H1 (cell line): Measurements from ENCODE around the gene TFDP1. TPM values are rescaled to one million over a fixed set of nuclear protein-coding genes. Genes with fewer than 3 reads are reported as not detected.

ENCODE experiments used
- CTCF ChIA-PET: fragments of 300-600 bp; sonication (Branson Sonifier 250); formaldehyde crosslinking; loops from one replicate; lab custom pipeline; 2021; ENCODE audit not compliant: partially characterized antibody; lab: Charles Lee
- POLR2A ChIA-PET: fragments of 300-600 bp; sonication (Branson Sonifier 250); formaldehyde crosslinking; loops from one replicate; lab custom pipeline; 2021; ENCODE audit warnings: inconsistent platforms; ENCODE audit not compliant: partially characterized antibody; lab: Charles Lee
- DNase-seq, 2 experiments: peaks; one replicate each; pipeline versions ENCODE4 v3.0.0 to v3.0.0-alpha.2; 2010 to 2022; ENCODE audit warnings: low spot score in 2 of 2, low read depth in 1 of 2, mixed read lengths in 1 of 2
- FAIRE-seq: peaks from 2 replicates; lab custom pipeline; 2011; peaks lifted over from hg19 to GRCh38; lab: Jason Lieb, UNC
- H2AFZ ChIP-seq: 2 replicates; pipeline ENCODE4 v1.8.1; 2012; ENCODE audit warnings: low read length, inconsistent platforms
- H2AK5ac ChIP-seq: 2 replicates; pipeline ENCODE4 v1.6.1; 2013; ENCODE audit warnings: low read depth, low read length
- H2BK120ac ChIP-seq: replicated peaks from 2 replicates; pipeline ENCODE3; 2013; ENCODE audit warnings: low read depth, low read length, inconsistent platforms
- H2BK12ac ChIP-seq: 2 replicates; pipeline ENCODE4 v1.6.1; 2013; ENCODE audit warnings: low read depth, low read length
- H2BK15ac ChIP-seq: 2 replicates; pipeline ENCODE4 v1.6.1; 2013; ENCODE audit warnings: low read length
- H2BK20ac ChIP-seq: 2 replicates; pipeline ENCODE4 v1.6.1; 2013; ENCODE audit warnings: low read length
- H2BK5ac ChIP-seq: 2 replicates; pipeline ENCODE4 v1.6.1; 2013; ENCODE audit warnings: low read depth, low read length
- H3K14ac ChIP-seq: 2 replicates; pipeline ENCODE4 v1.6.1; 2013; ENCODE audit warnings: inconsistent platforms; ENCODE audit not compliant: insufficient read length
- H3K18ac ChIP-seq: 2 replicates; pipeline ENCODE4 v1.6.1; 2013; ENCODE audit warnings: low read length; ENCODE audit errors: extremely low read depth
- H3K23ac ChIP-seq: 2 replicates; pipeline ENCODE4 v1.6.1; 2013; ENCODE audit warnings: inconsistent platforms; ENCODE audit not compliant: insufficient read length
- H3K23me2 ChIP-seq: 2 replicates; pipeline ENCODE4 v1.6.1; 2013; ENCODE audit warnings: low read depth, low read length
- H3K27ac ChIP-seq: 2 replicates; pipeline ENCODE4 v1.6.1; 2011; ENCODE audit warnings: low read depth, low read length, inconsistent platforms
- H3K27me3 ChIP-seq, 4 experiments: replicated peaks in 1 of 4; 1 replicate in 1 of 4; 2 replicates in 3 of 4; pipeline versions ENCODE4 v1.6.1 to v1.8.1; 2011 to 2013; ENCODE audit warnings: low read length in 3 of 4, mild to moderate bottlenecking in 3 of 4, inconsistent platforms in 2 of 4, mixed read lengths in 2 of 4, moderate library complexity in 1 of 4; ENCODE audit not compliant: control insufficient read depth in 3 of 4, insufficient read depth in 3 of 4; ENCODE audit errors: extremely low read depth in 1 of 4
- H3K36me3 ChIP-seq, 4 experiments: 2 replicates each; pipeline versions ENCODE4 v1.6.1 to v1.8.1; 2011 to 2013; ENCODE audit warnings: mild to moderate bottlenecking in 4 of 4, low read length in 3 of 4, moderate library complexity in 2 of 4, control low read depth in 1 of 4, inconsistent platforms in 1 of 4; ENCODE audit not compliant: insufficient read depth in 4 of 4, control insufficient read depth in 2 of 4
- H3K4ac ChIP-seq: replicated peaks from 2 replicates; pipeline ENCODE3; 2013; ENCODE audit warnings: low read length, low read depth, mixed read lengths, inconsistent platforms; ENCODE audit not compliant: insufficient read length
- H3K4me1 ChIP-seq, 4 experiments: replicated peaks in 1 of 4; 1 replicate in 1 of 4; 2 replicates in 3 of 4; pipeline versions ENCODE4 v1.6.1 to v1.8.1; 2011 to 2013; ENCODE audit warnings: low read length in 3 of 4, inconsistent platforms in 2 of 4, mixed read lengths in 1 of 4; ENCODE audit not compliant: insufficient read depth in 4 of 4, control insufficient read depth in 3 of 4
- H3K4me2 ChIP-seq, 2 experiments: 2 replicates each; pipeline versions ENCODE4 v1.6.1 to v1.8.1; 2011 to 2013; ENCODE audit warnings: low read depth in 2 of 2, low read length in 2 of 2, control low read depth in 1 of 2, inconsistent platforms in 1 of 2, mild to moderate bottlenecking in 1 of 2; ENCODE audit not compliant: insufficient read depth in 1 of 2
- H3K4me3 ChIP-seq, 4 experiments: fragments of 200-600, 300-600 bp in 1 of 4; sonication (generic), shearing (Covaris generic), sonication (Bioruptor Twin) in 1 of 4; 2 replicates each; pipeline versions ENCODE4 v1.5.1 to v1.8.1; 2011 to 2016; ENCODE audit warnings: low read length in 4 of 4, low read depth in 3 of 4, control low read depth in 2 of 4, inconsistent platforms in 2 of 4, mild to moderate bottlenecking in 2 of 4, mixed read lengths in 1 of 4, moderate library complexity in 1 of 4; ENCODE audit not compliant: insufficient read depth in 2 of 4; ENCODE audit errors: extremely low read depth in 1 of 4
- H3K56ac ChIP-seq: replicated peaks from 2 replicates; pipeline ENCODE3; 2013; ENCODE audit warnings: low read depth, mild to moderate bottlenecking, mixed read lengths, low read length, inconsistent platforms; ENCODE audit not compliant: insufficient read length
- H3K79me1 ChIP-seq: 2 replicates; pipeline ENCODE4 v1.6.1; 2013; ENCODE audit warnings: low read depth, low read length, control low read depth
- H3K79me2 ChIP-seq, 2 experiments: 2 replicates each; pipeline versions ENCODE4 v1.6.1 to v1.8.1; 2012 to 2013; ENCODE audit warnings: low read length in 2 of 2, mild to moderate bottlenecking in 2 of 2, inconsistent platforms in 1 of 2; ENCODE audit not compliant: insufficient read depth in 2 of 2, control insufficient read depth in 1 of 2
- H3K9ac ChIP-seq, 4 experiments: replicated peaks in 1 of 4; 1 replicate in 1 of 4; 2 replicates in 3 of 4; pipeline versions ENCODE4 v1.6.1 to v1.8.1; 2011 to 2013; ENCODE audit warnings: low read depth in 3 of 4, low read length in 3 of 4, control low read depth in 2 of 4, mild to moderate bottlenecking in 2 of 4, moderate library complexity in 2 of 4, inconsistent platforms in 1 of 4; ENCODE audit errors: extremely low read depth in 1 of 4
- H3K9me3 ChIP-seq, 2 experiments: 2 replicates each; pipeline versions ENCODE4 v1.6.1 to v1.8.1; 2012 to 2013; ENCODE audit warnings: mild to moderate bottlenecking in 2 of 2, moderate library complexity in 2 of 2, control low read depth in 1 of 2, inconsistent platforms in 1 of 2, low read depth in 1 of 2, low read length in 1 of 2, mixed read lengths in 1 of 2; ENCODE audit not compliant: insufficient read depth in 2 of 2
- H4K20me1 ChIP-seq, 2 experiments: replicated peaks in 1 of 2; 2 replicates each; pipeline versions ENCODE3 to v1.8.1; 2011 to 2013; ENCODE audit warnings: inconsistent platforms in 2 of 2, low read length in 2 of 2, mild to moderate bottlenecking in 1 of 2; ENCODE audit not compliant: insufficient read depth in 2 of 2, control insufficient read depth in 1 of 2
- H4K5ac ChIP-seq: 2 replicates; pipeline ENCODE4 v1.6.1; 2013; ENCODE audit warnings: low read length, low read depth, mixed read lengths, inconsistent platforms; ENCODE audit not compliant: insufficient read length
- H4K8ac ChIP-seq: 2 replicates; pipeline ENCODE4 v1.8.0; 2013; ENCODE audit warnings: mild to moderate bottlenecking, moderate library complexity, low read length, inconsistent platforms; ENCODE audit not compliant: insufficient read depth; ENCODE audit errors: extremely low read depth
- H4K91ac ChIP-seq: replicated peaks from 2 replicates; pipeline ENCODE3; 2013; ENCODE audit warnings: low read length, mixed read lengths, inconsistent platforms; ENCODE audit not compliant: insufficient read length
- GABPA ChIP-seq: IDR thresholded peaks from 2 replicates; pipeline ENCODE4 v1.6.1; 2011; ENCODE audit warnings: mild to moderate bottlenecking, low read length, moderate library complexity, borderline replicate concordance; ENCODE audit not compliant: insufficient read depth
- RXRA ChIP-seq: IDR thresholded peaks from 2 replicates; pipeline ENCODE4 v1.6.1; 2011; ENCODE audit warnings: low read depth, mild to moderate bottlenecking, low read length, moderate library complexity; ENCODE audit not compliant: insufficient read depth
- TAF1 ChIP-seq: IDR thresholded peaks from 2 replicates; pipeline ENCODE4 v1.6.1; 2011; ENCODE audit warnings: mild to moderate bottlenecking, low read depth, low read length
- WGBS, 2 experiments: shearing (Covaris generic) in 1 of 2; methylation state at CpG; one replicate each; pipeline versions ENCODE4 v1.1.6 to v1.1.7; 2013 to 2015; ENCODE audit warnings: low lambda C conversion rate in 2 of 2, mixed read lengths in 2 of 2, inconsistent platforms in 1 of 2, low coverage in 1 of 2, missing lambda C conversion rate in 1 of 2; ENCODE audit not compliant: insufficient replicate concordance in 2 of 2, insufficient coverage in 1 of 2, insufficient read length in 1 of 2; ENCODE audit errors: extremely low coverage in 1 of 2, missing lambda C conversion rate in 1 of 2; 5-methylcytosine and 5-hydroxymethylcytosine counted together
- polyA plus RNA-seq, 7 experiments: library from polyadenylated mRNA; depleted of rRNA in 3 of 7; stranded (reverse) in 5 of 7; unstranded in 2 of 7; fragments of >200 nt in 5 of 7; fragments of 200-250 nt in 2 of 7; gene quantifications; 1 replicate in 5 of 7; 2 replicates in 1 of 7; 4 replicates in 1 of 7; pipeline versions ENCODE4 v1.2.1 to v1.2.3, GENCODE V29; 2011 to 2013; ENCODE audit warnings: missing spikeins in 2 of 7, mixed read lengths in 2 of 7
- total RNA-seq: library from RNA; stranded (reverse); fragmentation: NEBNext Ultra II Directional; extraction: Animal tissue kit (Norgen Biotek cat#: 25700); gene quantifications from 2 replicates; pipeline ENCODE4 v1.2.1, GENCODE V29; 2021
- TF ChIP-seq, protein P1 (sequence below): IDR thresholded peaks from 2 replicates; pipeline ENCODE4 v1.6.1; 2011; ENCODE audit warnings: low read length, improper control_type of control experiment

The TFDP1 gene
- total and polyA plus RNA-seq, 2 of the 8 experiments (the other 6 are each of a cell fraction or from before 2014, with no cell fraction given): 43.6 to 81.9 TPM

DNA sequence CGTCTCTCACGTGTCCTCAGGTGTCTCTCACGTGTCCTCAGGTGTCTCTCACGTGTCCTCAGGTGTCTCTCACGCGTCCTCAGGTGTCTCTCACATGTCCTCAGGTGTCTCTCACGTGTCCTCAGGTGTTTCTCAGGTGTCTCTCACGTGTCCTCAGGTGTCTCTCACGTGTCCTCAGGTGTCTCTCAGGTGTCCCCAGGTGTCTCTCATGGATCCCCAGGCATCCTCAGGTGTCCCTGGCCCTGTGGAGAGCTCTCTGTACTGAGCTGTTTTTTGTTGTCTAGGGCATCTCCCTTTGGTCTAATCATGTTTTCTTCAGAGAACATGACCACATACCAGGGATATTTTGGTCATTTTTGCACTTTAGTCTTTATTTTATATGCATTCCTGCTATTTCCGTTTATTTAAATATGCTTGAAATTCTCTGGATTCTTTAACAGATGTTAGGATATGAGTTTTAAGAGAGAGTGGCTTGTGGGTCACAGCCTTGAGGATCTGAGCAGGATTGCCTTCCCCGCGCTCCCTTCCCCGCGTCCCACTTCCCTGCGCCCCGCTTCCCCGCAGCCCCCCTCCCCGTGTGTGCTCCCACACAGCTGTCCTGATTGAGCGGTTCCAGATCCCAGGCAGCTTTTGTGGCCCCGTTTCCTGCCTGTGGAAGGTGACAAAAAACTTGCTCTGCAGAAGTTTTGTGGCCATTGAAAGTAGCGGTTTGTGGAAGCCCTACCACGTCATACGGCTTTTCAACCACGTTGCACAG, 41.6 kb downstream of the TFDP1 start:
- DNase-seq: no peak
- Histone ChIP-seq H4K5ac (no peak overlapping the region), H3K14ac (no peak overlapping the region), H3K36me3 (peaks cover 0 to 21% (median 11%) of the 10 kb centered on the region in 4 experiments; a peak in 5 of 8 replicates), H2BK20ac (no peak overlapping the region), H4K20me1 (peaks cover 9 to 10% of the 10 kb centered on the region in 2 experiments), H3K27me3 (no peaks in the 10 kb centered on the region), H2AFZ (no peak overlapping the region), H3K9ac (no peak overlapping the region), H3K4me1 (no peaks in the 10 kb centered on the region), H3K23me2 (no peaks in the 10 kb centered on the region), H2BK5ac (no peak overlapping the region), H3K79me1 (peaks cover 12% of the 10 kb centered on the region), H3K4me3 (no peak overlapping the region), H3K27ac (no peak overlapping the region), H3K4me2 (no peak overlapping the region), H4K91ac (peak overlapping the region; percentile 54), H2BK120ac (no peak overlapping the region), H3K79me2 (peaks cover 0 to 28% of the 10 kb centered on the region in 2 experiments; a peak in 2 of 4 replicates), H4K8ac (no peak overlapping the region), H2BK15ac (no peak overlapping the region), H2BK12ac (no peak overlapping the region), H3K23ac (no peak overlapping the region), H2AK5ac (no peak overlapping the region), H3K56ac (no peak overlapping the region), H3K18ac (no peak overlapping the region), H3K4ac (no peak overlapping the region), H3K9me3 (peaks cover 0 to 14% of the 10 kb centered on the region in 2 experiments; a peak in 1 of 4 replicates)
- FAIRE-seq: no peak
- POLR2A ChIA-PET: no interaction called here
- WGBS, 2 experiments: 92% methylated on average over 24 of the region's 24 CpGs; no CpG with 5 or more reads in 1 of the 2 experiments
- CTCF ChIA-PET: interaction anchor here (0.5 to 1.2 kb wide), 4 partner anchors 8 to 115 kb away, joined by 3 read pairs; no protein-coding TSS in a partner anchor
- TF ChIP-seq GABPA: no peak
- no peak for TF ChIP-seq TAF1
- no peak for TF ChIP-seq RXRA
- TF ChIP-seq, protein P1, sequence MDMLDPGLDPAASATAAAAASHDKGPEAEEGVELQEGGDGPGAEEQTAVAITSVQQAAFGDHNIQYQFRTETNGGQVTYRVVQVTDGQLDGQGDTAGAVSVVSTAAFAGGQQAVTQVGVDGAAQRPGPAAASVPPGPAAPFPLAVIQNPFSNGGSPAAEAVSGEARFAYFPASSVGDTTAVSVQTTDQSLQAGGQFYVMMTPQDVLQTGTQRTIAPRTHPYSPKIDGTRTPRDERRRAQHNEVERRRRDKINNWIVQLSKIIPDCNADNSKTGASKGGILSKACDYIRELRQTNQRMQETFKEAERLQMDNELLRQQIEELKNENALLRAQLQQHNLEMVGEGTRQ: no peak
